Measurements from ENCODE around the gene ARHGAP18.

DNA sequence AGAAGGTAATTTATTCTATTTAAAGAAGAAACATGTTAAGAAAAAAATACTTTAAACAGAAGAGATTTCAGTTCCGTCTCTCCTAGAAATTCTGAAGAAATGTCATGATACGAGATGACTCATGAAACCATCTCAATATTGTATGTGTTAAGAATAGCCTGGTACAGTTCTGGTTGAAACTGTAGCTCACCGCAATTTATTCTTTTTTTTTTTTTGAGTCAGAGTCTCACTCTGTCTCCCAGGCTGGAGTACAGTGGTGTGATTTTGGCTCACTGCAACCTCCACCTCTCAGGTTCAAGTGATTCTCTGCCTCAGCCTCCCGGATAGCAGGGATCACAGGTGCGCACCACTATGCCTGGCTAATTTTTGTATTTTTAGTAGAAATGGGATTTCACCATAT is 103.3 kb downstream of the ARHGAP18 start:
- TF ChIP-seq, protein P1, sequence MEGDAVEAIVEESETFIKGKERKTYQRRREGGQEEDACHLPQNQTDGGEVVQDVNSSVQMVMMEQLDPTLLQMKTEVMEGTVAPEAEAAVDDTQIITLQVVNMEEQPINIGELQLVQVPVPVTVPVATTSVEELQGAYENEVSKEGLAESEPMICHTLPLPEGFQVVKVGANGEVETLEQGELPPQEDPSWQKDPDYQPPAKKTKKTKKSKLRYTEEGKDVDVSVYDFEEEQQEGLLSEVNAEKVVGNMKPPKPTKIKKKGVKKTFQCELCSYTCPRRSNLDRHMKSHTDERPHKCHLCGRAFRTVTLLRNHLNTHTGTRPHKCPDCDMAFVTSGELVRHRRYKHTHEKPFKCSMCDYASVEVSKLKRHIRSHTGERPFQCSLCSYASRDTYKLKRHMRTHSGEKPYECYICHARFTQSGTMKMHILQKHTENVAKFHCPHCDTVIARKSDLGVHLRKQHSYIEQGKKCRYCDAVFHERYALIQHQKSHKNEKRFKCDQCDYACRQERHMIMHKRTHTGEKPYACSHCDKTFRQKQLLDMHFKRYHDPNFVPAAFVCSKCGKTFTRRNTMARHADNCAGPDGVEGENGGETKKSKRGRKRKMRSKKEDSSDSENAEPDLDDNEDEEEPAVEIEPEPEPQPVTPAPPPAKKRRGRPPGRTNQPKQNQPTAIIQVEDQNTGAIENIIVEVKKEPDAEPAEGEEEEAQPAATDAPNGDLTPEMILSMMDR (IDR thresholded peaks at IDR 0.05) = no peak
- no peak for TF ChIP-seq POLR2A (IDR thresholded peaks at IDR 0.05)

All from lower leg skin (tissue), 3 donors.